Measurements from ENCODE around the gene C14orf132. TPM values are rescaled to one million over a fixed set of nuclear protein-coding genes. Genes with fewer than 3 reads are reported as not detected.
"Not testable (repeated sequence)": the region's sequence is repeated elsewhere in the genome, so short reads cannot be mapped to it uniquely, and the experiment has no call there.

Gene C14orf132
- not detected for total RNA-seq

DNA sequence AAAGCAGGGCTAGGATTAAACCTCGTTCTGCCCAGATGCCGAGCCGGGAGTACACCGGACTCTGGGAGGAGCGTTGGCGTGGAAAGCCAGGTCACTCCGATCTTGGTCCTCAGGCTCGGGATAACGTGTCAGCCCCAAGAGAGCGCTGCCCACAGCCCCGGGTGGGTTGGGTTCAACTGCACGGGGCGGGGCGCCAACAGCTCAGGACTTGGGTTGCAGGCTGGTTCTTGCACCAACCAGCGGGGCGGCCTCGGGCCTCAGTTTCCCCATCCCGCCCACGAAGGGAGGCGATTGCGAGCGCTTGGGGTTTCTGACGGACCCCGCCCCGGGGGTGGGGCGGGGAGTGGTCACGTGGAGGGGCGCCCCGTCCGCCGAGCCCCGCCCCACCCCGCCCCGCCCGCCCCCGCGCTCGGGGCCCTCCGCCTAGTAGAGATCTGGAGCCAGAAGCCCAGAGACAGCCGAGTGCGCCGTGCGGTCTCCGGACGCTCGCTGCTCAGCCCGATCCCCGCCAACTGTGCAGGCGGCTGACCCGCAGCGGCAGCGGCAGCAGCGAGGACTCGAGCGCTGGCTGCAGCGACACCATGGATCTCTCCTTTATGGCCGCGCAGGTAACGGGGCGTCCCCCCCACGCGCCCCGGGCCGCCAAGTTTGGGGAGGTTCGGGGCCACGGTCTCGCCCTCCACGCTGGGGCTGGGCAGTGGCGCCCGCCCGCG lies at the start of gene C14orf132:
Gene C14orf132 (plus strand): TSS at position 443 of the 713 bp plus-strand sequence. CDS start 139 bp downstream, at position 582.
- Mint-ChIP-seq H3K27me3 (peaks cover 52 to 69% of the 10 kb centered on the region in 2 donors), H3K9me3 (no peaks in the 10 kb centered on the region), H3K4me1 (ENCODE audit: low read depth in 2 of 2) (peaks cover 0 to 4% of the 10 kb centered on the region in 2 donors), H3K27ac (no peak within 1 kb of the TSS), H3K36me3 (no peaks in the 10 kb centered on the region), H3K4me3 (peak within 1 kb of the TSS; percentile 27)
- ATAC-seq = peak; percentile 45 to 46
- DNase-seq (ENCODE audit: low spot score) = no peak

DNA sequence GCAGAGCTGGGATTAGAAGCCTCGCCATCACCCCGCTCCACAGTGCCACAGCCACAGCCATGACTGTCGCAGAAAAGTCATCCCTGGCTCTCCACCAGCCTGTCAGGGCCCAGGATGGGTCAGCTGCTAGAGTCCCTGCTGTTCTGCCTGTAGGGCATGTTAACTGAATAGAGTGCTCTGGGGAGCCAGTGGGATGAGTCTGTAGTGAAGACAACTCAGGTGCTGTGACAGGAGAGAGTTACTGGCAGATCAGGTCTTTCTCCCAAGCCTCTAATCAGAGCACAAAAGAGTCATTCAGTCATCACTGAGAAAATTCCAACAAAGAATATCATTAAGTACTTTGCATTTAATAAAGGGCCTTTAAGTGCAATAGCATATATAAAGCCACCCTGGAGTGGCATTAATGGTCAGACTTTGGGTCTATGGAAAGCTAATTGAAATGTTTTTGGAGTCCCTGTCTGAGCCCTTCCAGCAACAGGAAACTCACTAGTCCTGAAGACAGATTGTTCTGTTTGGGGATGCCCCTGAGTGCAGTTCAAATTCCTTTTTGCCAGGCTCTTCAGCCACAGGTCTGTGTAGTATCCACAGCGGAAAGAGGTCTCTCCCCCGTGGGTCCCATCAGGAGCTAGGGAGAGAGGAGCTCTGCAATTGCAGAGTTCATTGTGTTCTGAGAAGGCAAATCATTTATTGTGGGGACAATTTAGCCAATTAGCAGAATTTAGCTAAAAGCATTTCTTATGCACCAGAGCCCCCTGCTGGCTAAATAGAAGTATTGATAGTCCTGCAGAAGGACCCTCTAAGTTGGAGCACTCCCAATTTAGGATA lies 45.2 kb upstream of the C14orf132 start:
- Mint-ChIP-seq H3K9me3 (peaks cover 8% of the 10 kb centered on the region), H3K4me1 (ENCODE audit: low read depth in 2 of 2) (no peaks in the 10 kb centered on the region), H3K27me3 (peaks cover 27 to 61% of the 10 kb centered on the region in 2 donors), H3K4me3 (no peak overlapping the region), H3K27ac (no peak overlapping the region), H3K36me3 (peaks cover 19% of the 10 kb centered on the region)
- ATAC-seq = no peak
- DNase-seq (ENCODE audit: low spot score) = no peak

DNA sequence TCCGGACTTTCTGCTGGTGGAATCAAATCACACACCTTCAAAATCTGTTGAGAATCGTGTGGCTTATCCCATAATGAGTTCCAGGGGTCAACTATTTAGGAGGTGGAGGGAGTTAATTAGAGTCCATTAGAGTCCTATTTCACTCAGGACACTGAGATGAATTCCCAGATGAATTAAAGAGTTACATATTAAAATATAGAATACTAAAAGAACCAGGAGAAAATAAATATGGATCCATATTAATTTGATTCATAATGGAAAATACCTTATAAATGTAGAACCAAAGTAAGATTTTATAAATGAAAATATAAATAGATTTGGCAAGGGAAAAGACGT lies 44.6 kb upstream of the C14orf132 start:
- ATAC-seq (no peak), DNase-seq (ENCODE audit: low spot score) (no peak)
- Mint-ChIP-seq H3K4me1 (ENCODE audit: low read depth in 2 of 2) (no peaks in the 10 kb centered on the region), H3K27ac (no peak overlapping the region), H3K4me3 (no peak overlapping the region), H3K36me3 (peaks cover 19% of the 10 kb centered on the region), H3K9me3 (peaks cover 8% of the 10 kb centered on the region), H3K27me3 (peaks cover 29 to 63% of the 10 kb centered on the region in 2 donors)

DNA sequence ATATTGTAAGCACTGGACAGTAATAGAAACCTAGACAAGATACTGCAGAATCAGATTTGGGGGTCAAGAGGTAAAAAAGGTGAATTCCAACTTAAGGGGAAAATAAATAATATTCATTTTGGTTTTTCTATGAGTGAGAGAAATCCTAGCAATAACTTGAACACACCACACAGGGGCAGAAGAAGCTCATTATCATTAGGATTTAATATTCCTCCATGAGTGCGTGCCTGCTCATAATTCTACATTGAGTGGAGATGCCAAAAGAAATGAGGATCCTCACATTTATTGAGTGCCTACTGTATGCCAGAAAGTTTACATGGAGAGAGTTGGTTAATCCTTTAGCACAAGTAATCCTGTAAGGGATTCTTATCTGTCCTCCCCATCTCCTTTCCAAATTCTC lies 40.5 kb upstream of the C14orf132 start:
- H3K36me3 Mint-ChIP-seq = peaks cover 9% of the 10 kb centered on the region
- peaks cover 34 to 63% of the 10 kb centered on the region in 2 donors for H3K27me3 Mint-ChIP-seq
- DNase-seq (ENCODE audit: low spot score) = no peak

DNA sequence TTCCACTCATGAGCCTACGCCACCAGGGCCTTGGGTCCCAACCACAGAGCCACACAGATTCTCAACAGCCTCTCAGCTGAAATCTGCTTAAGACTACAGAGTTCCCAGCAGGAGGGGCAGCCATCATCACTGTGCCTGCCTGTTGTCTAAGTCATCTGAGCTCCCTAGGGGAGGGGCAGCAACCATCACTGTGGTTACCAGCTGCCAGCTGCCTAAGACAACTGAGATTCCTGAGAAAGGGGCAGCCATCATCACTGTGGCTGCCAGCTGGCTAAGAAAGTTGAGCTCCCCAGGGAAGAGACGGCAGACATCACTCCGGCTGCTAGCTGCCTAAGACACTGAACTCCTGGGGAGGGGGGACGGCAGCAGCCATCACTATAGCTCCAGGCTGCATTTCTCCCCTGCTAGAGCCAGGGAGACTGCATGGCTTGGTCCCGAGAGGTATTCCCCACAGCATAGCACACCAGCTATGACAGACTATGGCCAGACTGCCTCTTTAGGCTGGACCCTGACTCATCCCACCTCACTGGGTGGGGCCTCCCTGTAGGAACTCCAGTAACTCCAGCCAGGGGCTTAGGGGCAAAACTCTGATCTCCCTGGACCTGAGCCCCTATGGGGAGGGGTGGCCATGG lies 37.2 kb upstream of the C14orf132 start:
- Mint-ChIP-seq H3K4me3 (no peak overlapping the region), H3K4me1 (ENCODE audit: low read depth in 2 of 2) (no peaks in the 10 kb centered on the region), H3K36me3 (peaks cover 20% of the 10 kb centered on the region), H3K27ac (no peak overlapping the region), H3K9me3 (peaks cover 5% of the 10 kb centered on the region), H3K27me3 (peaks cover 42 to 73% of the 10 kb centered on the region in 2 donors)
- peak in 1 of 2 donors; percentile 32 for ATAC-seq
- no peak for DNase-seq (ENCODE audit: low spot score)

More for the DNA sequence above, 40.5 kb upstream of the C14orf132 start:
- Mint-ChIP-seq H3K27ac (no peak overlapping the region), H3K9me3 (no peaks in the 10 kb centered on the region), H3K4me1 (ENCODE audit: low read depth in 2 of 2) (no peaks in the 10 kb centered on the region), H3K4me3 (no peak overlapping the region)
- no peak for ATAC-seq

DNA sequence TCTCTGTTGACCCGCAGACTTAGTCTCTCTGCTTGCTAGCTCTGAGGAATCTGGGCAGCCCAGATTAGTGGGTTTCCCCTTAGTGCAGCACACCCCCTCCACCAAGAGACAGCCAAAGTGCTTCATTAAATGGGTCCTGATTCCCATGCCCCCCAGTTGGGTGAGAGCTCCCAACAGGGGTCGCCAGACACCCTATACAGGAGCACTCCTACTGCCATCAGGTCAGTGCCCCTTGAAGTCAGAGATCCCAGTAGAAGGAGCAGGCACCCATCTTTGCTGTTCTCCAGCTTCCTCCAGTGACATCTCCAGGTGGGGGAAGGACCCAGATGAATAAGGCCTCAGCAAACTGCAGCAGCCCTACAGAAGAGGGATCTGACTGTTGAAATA lies 36.7 kb upstream of the C14orf132 start:
- ATAC-seq = no peak
- Mint-ChIP-seq H3K4me1 (ENCODE audit: low read depth in 2 of 2) (no peaks in the 10 kb centered on the region), H3K27me3 (peaks cover 40 to 68% of the 10 kb centered on the region in 2 donors), H3K27ac (no peak overlapping the region), H3K36me3 (peaks cover 20% of the 10 kb centered on the region), H3K4me3 (no peak overlapping the region), H3K9me3 (peaks cover 5% of the 10 kb centered on the region)
- no peak for DNase-seq (ENCODE audit: low spot score)

DNA sequence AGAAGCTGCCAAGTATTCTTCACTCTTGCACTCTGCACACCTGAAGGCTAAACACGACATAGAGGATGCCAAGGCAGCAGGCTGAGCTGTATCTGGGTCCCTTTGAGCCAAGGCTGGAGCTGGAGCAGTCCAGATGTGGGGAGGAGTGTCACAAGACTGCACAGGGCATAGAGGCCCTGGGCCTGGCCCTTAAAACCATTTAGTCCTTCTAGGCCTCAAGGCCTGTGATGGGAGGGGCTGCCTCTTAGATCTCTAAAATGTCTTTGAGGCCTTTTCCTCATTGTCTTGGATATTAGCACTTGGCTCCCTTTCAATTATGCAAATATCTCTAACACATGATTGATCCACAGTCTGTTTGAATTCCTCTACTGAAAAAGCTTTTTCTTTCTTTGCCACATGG lies 28.0 kb upstream of the C14orf132 start:
- Mint-ChIP-seq H3K4me3 (no peak overlapping the region), H3K36me3 (no peaks in the 10 kb centered on the region), H3K27ac (no peak overlapping the region), H3K4me1 (ENCODE audit: low read depth in 2 of 2) (no peaks in the 10 kb centered on the region), H3K9me3 (peaks cover 8% of the 10 kb centered on the region), H3K27me3 (peaks cover 3 to 5% of the 10 kb centered on the region in 2 donors)
- DNase-seq (ENCODE audit: low spot score) (no peak), ATAC-seq (no peak)

DNA sequence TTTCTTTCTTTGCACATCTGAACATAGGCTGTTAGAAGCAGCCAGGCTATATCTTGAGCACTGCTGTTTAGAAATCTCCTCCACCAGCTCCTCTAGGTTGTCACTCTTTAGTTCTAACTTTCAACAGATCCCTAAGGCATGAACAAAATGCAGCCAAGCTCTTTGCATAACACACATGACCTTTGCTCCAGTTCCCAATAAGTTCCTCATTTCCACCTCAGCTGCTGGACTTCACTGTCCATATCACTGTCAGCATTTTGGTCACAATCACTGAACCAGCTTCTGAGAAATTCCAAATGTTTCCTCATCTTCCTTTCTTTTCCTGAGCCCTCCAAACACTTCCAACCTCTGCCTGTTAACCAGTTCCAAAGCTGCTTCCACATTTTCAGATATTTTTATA lies 27.6 kb upstream of the C14orf132 start:
- peaks cover 3 to 7% of the 10 kb centered on the region in 2 donors for H3K27me3 Mint-ChIP-seq
- H3K36me3 Mint-ChIP-seq = no peaks in the 10 kb centered on the region
- no peak overlapping the region for H3K27ac Mint-ChIP-seq
- DNase-seq (ENCODE audit: low spot score) (no peak), ATAC-seq (no peak)
- H3K4me1 Mint-ChIP-seq (ENCODE audit: low read depth in 2 of 2) = no peaks in the 10 kb centered on the region
- H3K9me3 Mint-ChIP-seq = peaks cover 8% of the 10 kb centered on the region
- no peak overlapping the region for H3K4me3 Mint-ChIP-seq

DNA sequence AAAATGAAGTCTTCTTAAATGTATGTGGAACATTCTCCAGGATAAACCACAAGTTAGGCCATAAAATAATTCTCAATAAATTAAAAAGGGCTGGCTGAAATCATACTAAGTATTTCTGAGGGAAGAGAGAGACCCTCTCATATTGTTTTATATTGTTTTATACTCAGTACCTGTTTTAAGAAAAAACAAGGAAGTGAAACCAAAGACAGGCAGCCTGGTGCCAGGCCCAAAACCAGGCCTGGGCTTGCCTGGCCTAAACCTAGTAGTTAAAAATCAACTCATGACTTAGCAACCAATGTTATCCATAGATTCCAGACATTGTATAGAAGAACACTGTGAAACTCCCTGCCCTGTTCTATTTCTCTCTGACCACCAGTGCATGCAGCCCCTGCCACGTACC lies 26.4 kb upstream of the C14orf132 start:
- peaks cover 14 to 18% of the 10 kb centered on the region in 2 donors for H3K27me3 Mint-ChIP-seq
- H3K27ac Mint-ChIP-seq; ATAC-seq; H3K4me1 Mint-ChIP-seq (ENCODE audit: low read depth in 2 of 2); H3K36me3 Mint-ChIP-seq; DNase-seq (ENCODE audit: low spot score); H3K4me3 Mint-ChIP-seq: not testable (repeated sequence)
- peaks cover 11% of the 10 kb centered on the region for H3K9me3 Mint-ChIP-seq

DNA sequence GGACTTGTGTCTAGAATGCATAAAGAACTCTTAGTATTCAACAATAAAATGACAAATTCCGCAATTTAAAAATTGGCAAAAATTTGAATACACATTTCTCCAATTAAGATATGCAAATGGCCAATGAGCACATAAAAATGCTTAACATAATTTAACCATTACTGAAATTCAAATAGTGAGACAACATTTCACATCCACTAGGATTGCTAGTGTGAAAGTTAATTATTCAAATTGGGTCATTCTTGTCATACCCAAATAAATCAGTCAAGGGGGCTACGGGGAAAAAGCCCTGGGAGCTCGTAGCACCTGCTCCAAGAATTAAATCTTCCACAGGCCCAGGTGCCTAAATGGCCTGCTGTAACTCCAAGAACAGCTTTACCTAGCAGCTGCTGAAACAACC lies 25.0 kb upstream of the C14orf132 start:
- peaks cover 12% of the 10 kb centered on the region for H3K9me3 Mint-ChIP-seq
- H3K4me1 Mint-ChIP-seq (ENCODE audit: low read depth in 2 of 2) = no peaks in the 10 kb centered on the region
- H3K27ac Mint-ChIP-seq = no peak overlapping the region
- no peaks in the 10 kb centered on the region for H3K36me3 Mint-ChIP-seq
- ATAC-seq (no peak), DNase-seq (ENCODE audit: low spot score) (no peak)
- no peak overlapping the region for H3K4me3 Mint-ChIP-seq
- H3K27me3 Mint-ChIP-seq = peaks cover 22 to 32% of the 10 kb centered on the region in 2 donors

DNA sequence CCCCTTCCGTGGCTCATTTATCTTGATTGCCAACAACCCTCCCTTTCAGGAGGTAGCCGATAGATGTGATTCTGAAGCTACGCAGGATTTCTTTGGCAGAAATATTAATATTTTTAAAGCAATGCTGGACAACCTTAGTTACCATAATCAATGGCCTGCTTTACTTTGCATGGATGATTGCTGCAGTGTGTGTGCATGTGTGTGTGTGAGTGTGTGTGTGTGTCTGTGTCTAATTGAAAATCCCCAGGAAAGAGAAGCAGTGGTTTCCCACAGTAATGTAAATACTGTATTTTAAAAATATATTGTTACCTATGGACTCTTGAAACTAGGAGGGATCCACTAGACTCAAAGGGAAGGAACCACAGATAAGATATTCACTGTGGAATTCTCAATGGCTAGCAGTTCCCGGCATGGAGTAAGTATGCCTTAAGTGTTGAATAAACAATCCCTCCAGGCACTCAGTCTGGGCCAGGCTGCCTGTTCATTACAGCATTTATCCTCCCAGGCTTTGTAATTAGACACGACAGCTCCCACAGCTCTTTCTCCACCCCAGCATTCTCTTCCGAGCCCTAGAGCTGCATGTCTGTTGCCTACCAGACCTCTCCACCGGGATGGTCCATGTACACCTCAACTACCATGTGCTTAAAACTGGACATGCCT lies 22.5 kb upstream of the C14orf132 start:
- Mint-ChIP-seq H3K4me3 (no peak overlapping the region), H3K9me3 (peaks cover 8% of the 10 kb centered on the region), H3K4me1 (ENCODE audit: low read depth in 2 of 2) (no peaks in the 10 kb centered on the region), H3K27ac (no peak overlapping the region), H3K27me3 (peaks cover 22 to 42% of the 10 kb centered on the region in 2 donors), H3K36me3 (no peaks in the 10 kb centered on the region)
- ATAC-seq = no peak
- DNase-seq (ENCODE audit: low spot score) = no peak

DNA sequence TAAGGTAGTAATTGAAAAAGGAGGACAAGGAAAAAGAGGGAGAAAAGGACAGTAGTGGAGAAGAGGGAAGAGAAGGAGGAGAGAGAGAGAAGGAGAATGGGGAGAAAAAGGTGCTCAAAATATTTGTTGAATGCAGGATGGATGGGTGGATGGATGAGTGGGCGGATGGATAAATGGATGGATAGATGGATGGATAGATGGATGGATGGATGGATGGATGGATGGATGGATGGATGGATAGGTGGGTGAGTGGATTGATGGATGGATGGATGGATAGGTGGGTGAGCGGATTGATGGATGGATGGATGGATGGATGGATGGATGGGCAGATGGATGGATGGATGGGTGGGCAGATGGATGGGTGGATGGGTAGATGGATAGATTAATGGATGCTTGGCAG lies 21.3 kb upstream of the C14orf132 start:
- H3K4me3 Mint-ChIP-seq = no peak overlapping the region
- ATAC-seq = no peak
- peaks cover 19 to 42% of the 10 kb centered on the region in 2 donors for H3K27me3 Mint-ChIP-seq
- H3K36me3 Mint-ChIP-seq = no peaks in the 10 kb centered on the region
- H3K4me1 Mint-ChIP-seq (ENCODE audit: low read depth in 2 of 2) = no peaks in the 10 kb centered on the region
- no peak for DNase-seq (ENCODE audit: low spot score)
- no peak overlapping the region for H3K27ac Mint-ChIP-seq
- H3K9me3 Mint-ChIP-seq = peaks cover 3% of the 10 kb centered on the region

DNA sequence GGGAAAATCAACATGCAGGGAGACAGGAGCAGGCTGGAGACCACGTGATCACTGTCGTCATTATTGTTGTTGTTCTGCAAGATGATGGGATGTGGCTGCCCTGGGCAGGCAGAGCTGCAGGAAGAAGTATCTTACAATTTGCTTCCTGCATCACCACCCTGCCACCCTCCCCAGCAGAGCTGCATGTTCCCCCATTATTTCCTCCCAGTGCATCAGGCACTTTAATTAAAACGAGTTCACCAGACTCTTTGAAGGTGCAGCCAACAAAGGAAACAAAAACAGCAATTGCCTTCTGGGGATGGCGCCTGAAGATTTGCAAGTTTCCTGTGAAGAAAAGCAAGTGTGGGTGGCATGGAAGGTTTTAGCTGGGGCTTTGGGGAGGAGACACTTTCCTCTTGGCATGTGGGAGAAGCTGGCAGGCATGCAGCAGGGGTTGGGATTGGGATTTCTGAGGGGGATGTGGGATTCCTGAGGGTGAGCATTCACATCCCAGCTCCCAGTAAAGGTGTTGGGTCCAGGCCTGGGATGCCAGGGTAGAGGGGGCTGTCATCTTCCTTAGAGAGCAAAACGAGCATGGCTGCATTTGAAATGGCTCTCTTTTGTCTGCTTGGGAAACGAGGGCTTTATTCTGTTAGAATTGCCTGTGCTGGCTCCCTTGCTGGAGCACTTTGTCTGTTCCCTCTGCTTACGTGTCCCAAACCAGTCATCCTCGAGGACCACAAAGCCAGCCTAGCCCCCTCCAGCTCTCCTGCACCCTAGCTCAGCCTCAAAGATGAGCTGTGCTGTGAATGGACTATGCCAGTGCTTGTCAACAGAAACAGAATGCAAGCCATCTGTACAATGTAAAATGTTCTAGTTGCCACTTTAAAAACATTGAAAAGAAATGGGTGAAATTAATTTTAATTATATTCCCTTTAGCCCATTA lies 11.5 kb upstream of the C14orf132 start:
- ATAC-seq (no peak), DNase-seq (ENCODE audit: low spot score) (no peak)
- Mint-ChIP-seq H3K4me3 (no peak overlapping the region), H3K4me1 (ENCODE audit: low read depth in 2 of 2) (no peaks in the 10 kb centered on the region), H3K27ac (no peak overlapping the region), H3K36me3 (no peaks in the 10 kb centered on the region), H3K27me3 (peaks cover 5 to 19% of the 10 kb centered on the region in 2 donors), H3K9me3 (no peaks in the 10 kb centered on the region)

Data from natural killer cell treated with Interleukin-12 subunit alpha and Interleukin-12 subunit beta and Interleukin-15 and Interleukin-18, amount 100 ng/mL, for 72 hours (primary cell).